ENCODE results near the gene RHOJ.
"Not testable (repeated sequence)": the region's sequence is repeated elsewhere in the genome, so short reads cannot be mapped to it uniquely, and the experiment has no call there.

Gene RHOJ

DNA sequence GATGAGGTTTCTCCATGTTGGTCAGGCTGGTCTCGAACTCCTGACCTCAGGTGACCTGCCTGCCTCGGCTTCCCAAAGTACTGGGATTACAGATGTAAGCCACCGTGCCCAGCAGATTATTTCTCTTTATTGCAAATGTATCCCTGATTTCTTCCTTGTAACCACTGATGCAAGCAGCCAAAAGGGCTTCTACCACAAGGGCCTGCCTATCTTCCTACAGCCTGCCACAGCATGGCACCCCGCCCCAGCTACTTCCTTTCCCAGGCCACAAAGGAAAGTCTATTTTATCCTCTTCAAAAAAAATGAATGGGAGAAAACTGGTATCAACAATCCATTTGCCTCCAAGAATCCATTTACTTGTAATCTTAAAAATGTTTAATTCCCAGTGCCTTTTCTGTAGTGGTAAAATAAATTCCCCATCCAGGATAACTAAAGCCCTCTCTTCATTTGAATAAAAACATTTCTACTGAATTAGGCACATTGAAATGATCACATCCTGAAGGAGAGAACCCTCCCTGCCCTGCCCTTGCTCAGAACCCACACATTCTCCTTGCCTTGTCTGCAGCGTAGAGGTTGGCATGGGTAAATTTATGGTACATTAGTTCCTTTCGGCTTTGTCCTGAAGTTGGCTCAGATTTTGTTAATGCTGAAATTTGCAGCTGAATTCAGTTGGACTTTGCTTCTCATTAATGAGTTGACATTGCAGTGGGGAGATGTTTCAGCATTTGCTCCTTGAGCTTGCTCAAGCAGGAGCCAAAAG lies 95.3 kb downstream of the RHOJ start:
- DNase-seq (ENCODE audit: low spot score), result no peak

DNA sequence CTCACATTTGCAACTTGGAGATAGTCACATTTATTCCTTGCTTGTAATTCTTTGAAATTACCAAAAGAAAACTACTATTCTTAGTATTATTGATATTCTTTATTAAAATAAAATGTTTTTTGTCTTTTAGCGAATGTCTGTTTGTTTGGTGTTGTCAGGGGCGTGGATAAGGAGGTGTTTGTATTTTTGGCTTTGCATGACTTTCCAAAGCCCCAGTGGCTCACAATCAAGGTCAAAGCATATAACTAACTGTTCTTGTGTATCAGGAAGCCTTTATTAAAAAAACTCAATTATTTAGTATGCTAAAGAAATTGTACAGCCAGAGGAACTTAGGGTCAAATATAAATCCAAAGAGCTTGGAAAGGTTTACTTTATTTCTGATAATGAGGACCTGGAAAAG lies 96.6 kb downstream of the RHOJ start:
- no peak for DNase-seq (ENCODE audit: low spot score)

DNA sequence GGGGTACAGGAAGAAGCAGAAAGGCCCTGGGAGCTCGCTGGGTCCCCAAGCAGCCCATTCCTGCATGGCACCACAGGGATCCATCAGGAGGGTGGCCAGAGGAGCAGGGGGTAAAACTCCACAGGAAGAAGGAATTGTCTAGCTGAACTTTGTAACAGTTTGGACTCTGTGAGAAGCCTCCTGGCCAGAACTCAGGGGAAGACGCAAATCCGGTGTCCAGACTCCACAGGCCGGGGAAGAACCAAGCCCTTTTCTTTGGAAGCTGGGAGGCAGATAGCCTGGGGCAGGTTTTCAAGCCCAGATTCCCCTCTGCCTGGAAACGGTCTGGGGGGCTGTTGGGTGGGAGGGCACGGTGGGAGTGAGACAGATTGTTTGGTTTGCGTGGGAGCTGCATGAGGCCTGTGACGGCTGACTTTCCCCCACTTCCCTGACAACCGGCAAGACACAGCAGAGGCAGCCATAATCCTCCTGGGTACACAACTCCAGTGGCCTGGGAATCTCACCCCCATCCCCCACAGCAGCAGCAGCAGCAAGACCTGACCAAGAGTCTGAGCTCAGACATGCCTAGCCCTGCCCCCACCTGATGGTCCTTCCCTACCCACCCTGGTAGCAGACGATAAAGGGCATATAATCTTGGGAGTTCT lies 97.8 kb downstream of the RHOJ start:
- no peak for DNase-seq (ENCODE audit: low spot score)

DNA sequence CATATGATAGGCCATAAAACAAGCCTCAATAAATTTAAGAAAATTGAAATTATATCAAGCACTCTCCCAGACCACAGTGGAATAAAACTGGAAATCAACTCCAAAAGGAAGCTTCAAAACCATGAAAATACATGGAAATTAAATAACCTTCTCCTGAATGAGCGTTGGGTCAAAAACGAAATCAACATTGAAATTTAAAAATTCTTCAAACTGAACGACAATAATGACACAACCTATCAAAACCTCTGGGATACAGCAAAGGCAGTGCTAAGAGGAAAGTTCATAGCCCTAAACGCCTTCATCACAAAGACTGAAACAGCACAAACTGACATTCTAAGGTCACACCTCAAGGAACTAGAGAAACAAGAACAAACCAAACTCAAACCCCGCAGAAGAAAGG lies 100.2 kb downstream of the RHOJ start:
- not testable (repeated sequence) for DNase-seq (ENCODE audit: low spot score)

DNA sequence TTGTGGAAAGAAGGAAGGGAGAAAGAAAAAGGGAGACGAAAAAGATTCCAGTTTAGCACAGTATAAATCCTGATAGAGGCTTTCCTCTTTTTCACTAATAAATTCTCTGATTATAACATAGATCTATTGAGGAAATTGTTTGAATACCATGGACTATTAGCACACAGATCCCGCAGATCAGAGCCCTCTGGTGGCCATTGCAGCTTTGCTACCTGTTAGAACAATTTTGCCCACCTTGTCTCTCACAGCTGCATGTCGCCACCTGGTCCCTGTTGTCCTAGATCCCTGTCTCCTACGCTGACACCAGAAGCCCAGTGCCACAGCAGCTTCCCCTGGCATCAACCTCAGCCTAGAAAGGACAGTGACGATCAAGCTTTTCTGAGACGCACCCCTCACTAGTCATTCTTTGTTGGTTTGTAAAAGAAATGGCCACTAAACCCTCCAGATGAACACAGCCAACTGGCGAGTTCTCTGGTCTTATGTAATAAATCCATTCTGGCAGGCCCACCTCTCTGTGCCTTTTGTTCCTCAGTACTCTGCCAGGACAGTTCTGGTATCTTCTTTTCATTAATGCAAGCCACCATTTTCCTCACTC lies 104.6 kb downstream of the RHOJ start:
- DNase-seq (ENCODE audit: low spot score), result peak; percentile 23

DNA sequence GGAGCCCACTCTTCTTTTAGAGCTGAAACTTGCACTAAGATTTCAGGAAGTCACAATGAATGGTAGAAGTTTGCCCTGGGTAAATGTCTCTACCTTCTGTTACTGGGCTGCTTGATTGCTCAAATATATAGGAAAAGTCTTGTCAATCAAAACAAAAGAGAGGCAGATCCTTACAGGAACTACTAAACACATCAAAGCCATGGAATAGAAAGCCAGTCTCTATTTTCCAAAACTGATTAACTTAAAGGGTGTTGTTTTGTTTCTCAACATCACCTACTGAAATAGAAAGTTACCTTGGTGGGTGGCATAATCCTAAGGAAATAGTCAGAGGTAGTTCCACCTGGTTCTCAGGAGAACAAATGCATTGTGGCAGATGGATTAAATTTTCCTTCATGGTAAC lies 114.6 kb downstream of the RHOJ start, which contains the start of gene GPHB5:
Gene GPHB5 (minus strand): TSS at position 101 of the 400 bp plus-strand sequence. CDS start 1,086 bp downstream, outside the sequence.
- DNase-seq (ENCODE audit: low spot score), result no peak

DNA sequence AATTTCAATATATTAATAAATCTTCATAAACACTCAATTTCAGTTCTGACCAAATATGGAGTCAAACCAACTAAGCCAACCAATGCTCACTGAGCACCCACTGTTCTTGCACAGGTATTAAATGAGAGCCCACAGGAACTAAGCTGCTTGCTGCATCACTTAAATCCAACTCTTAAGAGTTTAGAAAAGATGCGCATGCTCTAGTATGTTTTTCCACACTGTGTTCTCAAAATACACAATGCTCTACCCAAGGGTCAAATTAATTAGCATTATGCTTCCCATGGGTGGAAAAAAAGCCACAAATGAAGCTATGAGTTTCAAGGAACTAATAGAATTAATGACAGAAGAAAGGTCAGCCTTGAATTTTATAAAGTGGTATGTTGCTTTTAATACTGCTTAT lies 118.2 kb downstream of the RHOJ start:
- no peak for DNase-seq (ENCODE audit: low spot score)

DNA sequence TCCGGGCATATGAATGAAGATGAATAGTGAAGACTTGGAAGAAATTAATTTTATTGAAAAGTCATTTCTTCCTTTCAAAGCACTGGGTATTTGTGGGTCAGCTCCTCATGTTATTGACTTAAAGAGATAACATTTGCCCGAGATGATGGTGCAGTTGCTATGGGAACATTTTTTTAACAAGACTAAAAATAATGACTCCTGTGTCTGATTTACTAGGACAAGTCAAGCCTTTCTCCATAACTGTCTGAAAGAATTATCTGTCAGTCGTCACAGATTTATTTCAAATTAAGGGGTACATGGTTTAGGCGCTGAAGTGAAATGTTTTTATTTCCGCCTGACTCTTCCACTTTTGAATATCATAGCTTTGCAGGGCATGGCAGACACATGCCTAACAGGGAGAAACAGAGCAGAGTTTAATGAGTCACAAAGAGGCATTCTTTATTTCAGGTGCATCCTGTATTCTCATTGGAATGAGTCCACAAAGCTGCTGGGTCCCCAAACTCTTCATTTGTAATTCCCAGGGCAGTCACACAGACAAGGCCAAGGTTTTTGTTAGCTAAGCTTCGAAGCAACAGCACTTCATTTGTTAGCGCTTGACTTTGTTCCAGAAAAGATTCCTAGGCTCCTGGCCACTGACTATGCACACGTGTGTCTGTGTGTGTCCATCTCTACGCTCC lies 118.8 kb downstream of the RHOJ start:
- DNase-seq (ENCODE audit: low spot score), result no peak

DNA sequence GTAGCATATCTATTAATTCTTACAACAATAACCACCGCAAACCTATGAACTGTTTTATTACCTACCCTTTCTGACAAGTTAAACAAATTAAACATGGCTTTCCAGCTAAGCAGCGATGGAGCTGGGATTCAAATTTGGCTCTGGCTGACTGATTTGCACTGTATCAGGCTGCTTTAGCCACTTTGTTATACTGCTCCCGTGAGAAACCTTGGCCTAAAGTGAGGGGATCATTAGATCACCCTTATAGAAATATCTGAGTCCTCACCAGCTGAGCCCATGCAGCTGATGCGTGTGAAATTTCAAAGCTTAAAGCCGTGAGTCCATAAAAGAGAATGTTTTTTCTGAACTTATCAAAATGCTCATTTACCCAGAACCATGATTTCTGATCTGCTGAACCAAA lies 122.6 kb downstream of the RHOJ start:
- DNase-seq (ENCODE audit: low spot score), result no peak

DNA sequence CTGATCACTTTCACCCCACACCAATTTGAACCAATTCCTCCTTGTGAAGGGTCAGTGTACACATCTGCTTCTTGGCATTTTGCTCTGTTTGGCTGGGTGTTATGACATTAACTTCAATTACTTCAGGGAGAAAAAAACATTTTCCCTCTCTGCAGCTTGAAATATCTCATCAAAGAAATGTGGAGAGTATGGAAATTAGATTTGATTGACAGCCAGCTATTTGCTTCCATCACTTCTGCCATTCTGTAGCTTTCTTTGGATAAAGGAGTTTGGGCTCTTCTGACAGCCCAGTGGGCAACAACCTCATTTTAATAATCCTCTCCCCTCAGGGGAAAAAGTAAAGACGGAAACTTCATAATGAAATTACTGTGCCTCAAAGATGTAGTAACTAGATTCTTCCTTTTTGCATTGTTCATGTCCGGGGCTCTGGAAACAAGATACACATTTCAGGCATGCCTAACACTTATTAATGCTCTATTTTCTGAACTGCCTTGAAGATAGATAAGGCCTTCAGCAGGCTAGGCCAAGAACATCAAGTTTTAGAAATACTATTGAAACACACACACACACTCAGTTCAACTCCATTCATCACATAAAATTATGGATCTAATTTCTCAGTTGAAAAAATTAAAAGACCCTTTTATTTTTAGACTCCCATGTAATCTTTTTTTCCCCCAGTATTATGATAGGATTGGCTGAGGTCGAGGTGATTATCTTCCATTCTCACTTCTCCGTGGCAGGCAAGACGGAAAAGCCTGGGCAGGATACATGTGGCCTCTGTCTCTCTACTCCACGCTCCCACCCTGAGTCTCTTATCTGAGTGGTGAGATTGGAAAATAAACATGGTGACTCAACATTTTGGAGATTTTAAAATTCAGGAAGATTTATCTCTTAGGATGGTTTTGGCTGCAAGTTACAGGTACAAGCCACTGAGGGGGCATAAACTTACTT lies 124.8 kb downstream of the RHOJ start:
- no peak for DNase-seq (ENCODE audit: low spot score)

DNA sequence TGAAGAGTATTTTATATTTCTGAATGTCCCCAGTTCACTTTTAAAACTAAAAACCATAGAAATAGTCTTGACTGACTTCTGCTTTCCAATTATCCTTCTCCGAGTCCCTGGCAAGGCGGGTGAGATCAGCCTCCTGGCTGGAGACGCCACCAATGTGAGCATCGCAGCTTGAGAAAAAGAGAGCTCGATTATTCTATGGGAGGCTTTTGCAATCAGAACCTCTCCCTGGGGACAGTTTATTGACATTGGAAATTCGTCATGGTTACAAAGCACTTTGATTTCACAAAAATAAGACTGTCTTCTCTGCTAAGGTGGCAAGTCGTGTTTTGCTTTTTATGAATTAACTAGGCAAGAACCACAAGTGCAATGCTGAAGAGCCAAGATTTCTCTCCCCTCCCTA lies 138.1 kb downstream of the RHOJ start:
- DNase-seq (ENCODE audit: low spot score), result no peak

All from HuH-7.5 (cell line).